HepG2 (cell line): ENCODE measurements around the gene FAM131C. TPM values are rescaled to one million over a fixed set of nuclear protein-coding genes. Genes with fewer than 3 reads are reported as not detected.

ENCODE experiments used
- ARID4A ChIP-seq: sonication (generic); formaldehyde crosslinking; IDR thresholded peaks from 2 replicates; pipeline ENCODE4 v1.5.0; 2020; ENCODE audit warnings: mild to moderate bottlenecking, missing genetic modification reagents, borderline replicate concordance
- LRRFIP1 ChIP-seq: sonication (generic); formaldehyde crosslinking; conservative IDR thresholded peaks from 2 replicates; pipeline ENCODE4 v1.4.0; 2020; ENCODE audit warnings: missing genetic modification reagents
- REL ChIP-seq: sonication (generic); formaldehyde crosslinking; conservative IDR thresholded peaks from 2 replicates; pipeline ENCODE4 v1.8.0; 2022; ENCODE audit warnings: mild to moderate bottlenecking, missing genetic modification reagents, moderate library complexity
- SATB2 ChIP-seq: sonication (generic); formaldehyde crosslinking; IDR thresholded peaks from 2 replicates; pipeline ENCODE4 v1.5.0; 2020; ENCODE audit warnings: missing genetic modification reagents
- TCF7L2 ChIP-seq: IDR thresholded peaks from 2 replicates; pipeline ENCODE4 v1.6.1; 2011; ENCODE audit warnings: mild to moderate bottlenecking, low read depth, low read length, moderate library complexity
- THRA ChIP-seq: sonication (generic); formaldehyde crosslinking; IDR thresholded peaks from 2 replicates; pipeline ENCODE4 v1.4.0; 2020; ENCODE audit warnings: missing genetic modification reagents, borderline replicate concordance
- ZNF674 ChIP-seq: sonication (generic); formaldehyde crosslinking; IDR thresholded peaks from 2 replicates; pipeline ENCODE4 v1.5.0; 2020; ENCODE audit warnings: low read depth, mild to moderate bottlenecking, missing genetic modification reagents
- ZNF709 ChIP-seq: sonication (generic); formaldehyde crosslinking; IDR thresholded peaks from 2 replicates; pipeline ENCODE4 v1.5.0; 2020; ENCODE audit warnings: mild to moderate bottlenecking, missing genetic modification reagents
- polyA plus RNA-seq, 8 experiments: library from polyadenylated mRNA; depleted of rRNA in 3 of 8; stranded (reverse) in 7 of 8; unstranded in 1 of 8; fragments of >200 nt; fragmentation: Illumina TruSeq in 4 of 8; extraction: Trizol in 4 of 8; gene quantifications; 2 replicates each; pipeline versions ENCODE4 v1.2.1 to v1.2.3, GENCODE V29; 2011 to 2016; ENCODE audit warnings: low read depth in 4 of 8, missing spikeins in 1 of 8, mixed read lengths in 1 of 8; ENCODE audit not compliant: insufficient read depth in 1 of 8
- total RNA-seq, 5 experiments: library from RNA; depleted of rRNA; stranded (reverse); fragments of >200 nt; fragmentation: Illumina TruSeq; extraction: Trizol; gene quantifications; 2 replicates each; pipeline ENCODE4 v1.2.3, GENCODE V29; 2016; ENCODE audit warnings: low read depth in 1 of 5

Gene FAM131C
- total and polyA plus RNA-seq, 2 of the 13 experiments (the other 11 are each of a cell fraction or from before 2014, with no cell fraction given): 0.07 TPM; not detected in 1

- TF ChIP-seq LRRFIP1 (CRISPR knock-in tag) (no peak), ZNF709 (CRISPR knock-in tag) (no peak), ARID4A (no peak), THRA (CRISPR knock-in tag) (no peak), ZNF674 (no peak), SATB2 (CRISPR knock-in tag) (no peak), REL (CRISPR knock-in tag) (no peak), TCF7L2 (no peak)
Measured at GRCh38 chr1:16091296-16091695, 17.8 kb upstream of the FAM131C start (continued).
